ENCODE results near the gene TMC6.

DNA sequence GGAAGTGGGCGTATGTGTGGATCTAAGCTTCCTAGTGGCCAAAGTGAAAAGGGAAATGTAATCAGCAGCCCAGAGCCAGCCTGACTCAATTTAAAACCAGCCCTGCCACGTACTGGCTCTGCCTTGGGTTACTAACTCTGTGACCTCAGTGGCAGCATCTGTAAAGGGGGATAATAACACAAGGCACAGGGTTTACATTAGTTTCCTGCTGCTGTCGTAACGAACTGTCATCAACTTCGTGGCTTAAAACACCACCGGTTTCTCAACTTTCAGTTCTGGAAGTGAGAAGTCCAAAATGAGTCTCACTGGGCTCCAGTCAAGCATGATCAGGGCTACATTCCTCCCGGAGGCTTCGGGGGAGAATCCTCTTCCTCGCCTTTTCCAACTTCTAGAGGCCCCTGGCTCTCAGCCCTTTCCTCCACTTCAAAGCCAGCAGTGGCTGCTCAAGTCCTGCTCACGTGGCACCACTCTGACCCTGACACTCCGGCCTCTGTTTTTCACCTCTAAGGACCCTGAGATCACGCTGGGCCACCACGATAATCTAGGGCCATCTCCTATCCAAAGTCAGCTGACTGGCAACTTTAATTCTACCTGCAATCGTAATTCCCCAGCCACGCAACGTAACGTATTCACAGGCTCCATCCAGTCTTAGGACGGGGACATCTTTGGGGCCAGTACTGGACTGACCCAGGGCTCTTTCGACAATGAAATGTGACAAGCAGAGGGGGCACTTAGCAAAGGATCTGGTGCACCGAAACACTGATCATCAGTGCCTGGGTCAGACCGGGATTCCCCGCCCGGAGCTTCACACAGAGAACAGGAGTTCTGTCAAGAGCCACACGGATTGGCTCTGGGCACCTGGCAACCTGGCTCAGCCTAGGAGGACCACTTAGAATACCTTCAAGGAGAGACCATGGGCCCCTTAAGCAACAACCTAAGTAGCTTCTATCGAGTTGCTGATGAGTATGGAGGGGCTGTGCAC, 14.5 kb downstream of the TMC6 start:
- TF ChIP-seq POLR2A (IDR thresholded peaks at IDR 0.05) (no peak), CTCF (IDR thresholded peaks at IDR 0.05) (no peak)

Data from breast epithelium (tissue), 3 donors.